Activated CD4-positive, alpha-beta T cell treated with anti-CD3 and anti-CD28 coated beads, Interleukin-2, amount 50 U/mL, for 1 hour (primary cell): ENCODE results near the gene SLC22A13.
"Not testable (repeated sequence)": the region's sequence is repeated elsewhere in the genome, so short reads cannot be mapped to it uniquely, and the experiment has no call there.

ENCODE experiments used
- DNase-seq: peaks from one replicate; pipeline ENCODE4 v3.0.0-alpha.2; 2020

SLC22A13 gene

DNA sequence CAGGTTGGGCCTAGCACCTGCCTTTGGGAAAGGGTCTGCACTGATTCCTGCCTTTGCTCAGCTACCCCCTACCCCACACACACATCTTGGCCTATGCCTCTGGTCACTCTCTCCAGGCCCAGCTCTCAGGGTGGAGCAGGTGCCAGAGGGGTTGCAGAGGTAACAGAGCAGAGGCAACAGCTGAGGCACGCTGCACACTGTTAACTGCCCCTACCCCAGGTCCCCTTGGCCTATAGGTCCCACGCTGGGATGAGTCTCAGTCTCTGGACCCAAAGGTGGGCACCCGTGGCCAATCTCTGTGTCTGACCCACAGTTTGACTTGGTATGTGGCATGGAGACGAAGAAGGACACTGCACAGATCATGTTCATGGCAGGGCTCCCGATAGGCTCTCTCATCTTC, 41.3 kb downstream of the SLC22A13 start:
- DNase-seq = no peak

DNA sequence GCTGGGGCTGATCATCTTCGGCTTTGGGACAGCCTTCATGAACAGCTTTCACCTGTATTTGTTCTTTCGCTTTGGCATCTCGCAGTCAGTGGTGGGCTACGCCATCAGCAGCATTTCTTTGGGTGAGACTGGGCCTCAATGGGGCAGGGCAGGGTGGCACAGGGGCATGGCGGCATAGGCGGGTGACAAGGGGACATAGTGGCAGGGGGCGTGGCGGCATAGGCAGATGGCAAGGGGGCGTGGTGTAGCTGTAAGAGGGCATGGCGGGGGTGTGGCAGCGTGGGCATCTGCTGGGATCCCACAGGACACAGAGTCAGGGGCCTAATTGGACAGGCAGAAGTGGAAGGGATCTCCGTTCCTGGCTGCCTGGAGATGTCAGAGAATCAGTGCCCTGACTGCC, 42.0 kb downstream of the SLC22A13 start:
- DNase-seq = no peak

DNA sequence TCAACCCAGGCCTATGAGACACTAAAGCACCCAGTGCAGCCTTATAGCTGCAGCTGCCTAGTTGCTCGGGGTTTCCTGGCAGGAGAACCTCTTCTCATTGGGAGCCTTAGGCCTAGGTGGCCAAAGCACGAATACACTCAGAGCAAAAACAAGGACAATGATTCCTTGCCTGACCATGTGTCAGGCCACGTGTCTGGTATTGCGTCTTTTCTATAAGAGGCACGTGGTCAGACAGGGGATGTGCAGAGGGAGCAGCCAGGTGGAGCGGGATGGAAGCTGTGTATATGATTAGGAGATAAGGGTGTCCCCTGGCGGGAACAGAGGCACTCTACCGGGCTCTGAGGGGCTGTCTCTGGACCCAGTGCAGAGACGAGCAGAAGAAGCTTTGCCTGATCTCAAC, 42.8 kb downstream of the SLC22A13 start:
- DNase-seq = no peak

DNA sequence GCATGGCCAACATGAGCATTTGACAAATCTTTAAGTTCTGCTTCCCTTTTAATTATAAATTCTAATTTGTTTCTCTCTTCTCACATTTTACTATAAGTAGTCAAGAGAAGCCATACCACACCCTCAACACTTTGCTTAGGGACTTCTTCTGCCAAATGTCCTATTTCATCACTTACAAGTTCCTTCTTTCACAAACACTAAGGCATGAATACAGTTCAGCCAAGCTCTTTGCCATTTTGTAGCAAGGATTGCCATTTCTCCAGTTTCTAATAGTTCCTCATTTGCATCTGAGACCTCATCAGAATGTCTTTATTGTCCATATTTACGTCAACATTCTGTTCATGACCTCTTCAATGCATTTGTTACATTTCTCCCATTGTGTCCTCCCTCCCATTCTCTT, 45.9 kb downstream of the SLC22A13 start:
- DNase-seq = no peak

DNA sequence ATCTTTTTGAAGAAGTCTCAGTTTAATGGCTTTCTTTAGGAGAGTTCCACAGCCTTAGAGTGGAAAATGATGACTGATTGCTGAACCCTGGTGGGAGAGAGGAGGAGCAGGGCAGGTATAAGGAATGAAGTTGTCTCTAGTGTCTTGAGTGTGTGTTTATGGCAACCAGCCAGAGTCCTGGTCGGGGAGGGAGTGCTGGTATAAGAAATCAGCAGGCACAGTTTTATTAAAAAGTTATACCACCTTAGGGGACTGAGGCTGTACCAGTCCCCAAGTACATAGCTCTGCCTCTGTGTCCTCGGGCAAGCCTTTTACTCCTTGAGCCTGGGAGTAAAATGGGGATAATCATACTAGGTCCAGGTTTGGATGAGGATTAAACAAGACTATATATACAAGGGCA, 46.3 kb downstream of the SLC22A13 start:
- DNase-seq = no peak

DNA sequence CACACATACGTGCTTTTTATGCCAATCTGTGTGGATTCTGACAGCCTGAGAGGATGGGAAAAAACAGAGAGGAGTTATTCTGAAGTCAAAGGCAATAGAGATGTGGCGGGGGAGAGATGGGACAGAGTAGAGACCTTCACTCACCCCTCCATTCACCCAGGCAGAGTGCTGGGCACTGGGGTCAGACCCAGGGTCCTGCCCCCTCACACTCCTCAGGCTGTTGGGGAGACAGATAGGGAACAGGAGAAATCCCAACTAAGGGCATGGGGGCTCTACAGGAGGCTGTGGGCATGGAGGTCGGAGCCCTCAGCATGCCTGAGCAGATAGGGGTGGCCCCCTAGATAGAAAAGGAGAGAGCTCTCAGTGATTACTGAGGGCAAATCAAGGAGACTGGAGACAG, 46.7 kb downstream of the SLC22A13 start:
- DNase-seq = no peak

DNA sequence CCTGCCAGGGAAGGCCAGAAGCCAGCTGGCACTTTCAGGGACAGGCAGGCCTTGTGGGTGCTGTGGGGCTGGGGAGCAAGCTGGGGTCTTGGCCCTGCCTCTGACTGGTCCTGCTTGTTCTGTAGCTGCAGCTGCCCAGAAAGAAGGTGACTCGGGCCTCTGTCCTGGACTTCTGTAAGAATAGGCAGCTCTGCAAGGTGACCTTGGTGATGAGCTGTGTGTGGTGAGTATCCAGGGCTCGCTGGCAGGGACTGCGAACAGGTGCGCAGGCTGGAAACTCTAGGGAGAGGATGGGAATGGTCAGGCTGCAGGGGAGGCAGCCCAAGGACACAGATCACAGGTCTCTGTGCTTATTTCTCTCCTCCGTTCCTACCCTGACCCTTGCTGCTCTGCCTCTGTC, 47.7 kb downstream of the SLC22A13 start:
- DNase-seq = no peak

DNA sequence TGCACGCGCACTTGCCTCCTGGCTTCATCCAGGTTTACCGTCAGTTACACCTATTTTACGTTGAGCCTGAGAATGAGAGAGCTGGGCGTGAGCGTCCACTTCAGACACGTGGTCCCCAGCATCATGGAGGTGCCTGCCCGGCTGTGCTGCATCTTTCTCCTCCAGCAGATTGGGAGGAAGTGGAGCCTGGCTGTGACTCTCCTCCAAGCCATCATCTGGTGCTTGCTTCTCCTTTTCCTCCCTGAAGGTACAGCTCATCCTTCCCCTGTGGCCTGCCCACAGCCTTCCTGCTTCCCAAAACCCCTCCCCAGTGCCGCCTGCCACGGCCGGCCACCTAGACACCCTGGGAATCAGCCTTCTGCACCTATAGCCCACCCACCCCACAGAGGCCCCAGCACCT, 48.1 kb downstream of the SLC22A13 start:
- no peak for DNase-seq

DNA sequence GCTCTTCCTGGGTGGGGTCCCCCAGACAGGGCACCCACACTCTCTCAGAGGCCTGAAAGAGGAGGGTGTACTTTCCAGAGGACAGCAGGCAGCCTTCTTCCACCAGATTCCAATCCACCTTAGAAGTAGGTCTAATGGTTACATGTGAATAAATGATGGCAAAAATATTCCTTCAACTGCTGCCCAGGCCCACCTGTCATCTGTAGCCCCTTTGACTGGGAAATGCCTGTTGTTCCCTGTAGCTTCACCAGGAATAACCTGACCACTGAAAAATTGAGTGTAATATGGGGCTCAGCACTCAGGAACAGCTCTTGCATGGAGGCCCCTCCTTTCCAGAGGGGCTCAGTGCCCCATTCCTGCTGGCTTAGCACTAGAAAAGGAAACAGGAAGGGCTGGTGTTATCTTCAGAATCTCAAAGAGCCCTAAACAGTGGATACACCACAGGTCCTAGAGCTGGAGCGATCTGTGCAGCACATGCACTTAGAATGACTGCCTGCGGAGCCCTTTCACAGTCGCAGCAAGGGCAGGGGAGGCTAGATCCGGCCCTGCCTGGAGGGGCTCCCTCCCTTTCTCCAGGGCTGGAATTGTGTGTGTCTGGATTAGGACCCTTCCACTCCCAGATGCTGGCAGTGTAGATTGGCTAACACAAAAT, 48.6 kb downstream of the SLC22A13 start:
- no peak for DNase-seq

DNA sequence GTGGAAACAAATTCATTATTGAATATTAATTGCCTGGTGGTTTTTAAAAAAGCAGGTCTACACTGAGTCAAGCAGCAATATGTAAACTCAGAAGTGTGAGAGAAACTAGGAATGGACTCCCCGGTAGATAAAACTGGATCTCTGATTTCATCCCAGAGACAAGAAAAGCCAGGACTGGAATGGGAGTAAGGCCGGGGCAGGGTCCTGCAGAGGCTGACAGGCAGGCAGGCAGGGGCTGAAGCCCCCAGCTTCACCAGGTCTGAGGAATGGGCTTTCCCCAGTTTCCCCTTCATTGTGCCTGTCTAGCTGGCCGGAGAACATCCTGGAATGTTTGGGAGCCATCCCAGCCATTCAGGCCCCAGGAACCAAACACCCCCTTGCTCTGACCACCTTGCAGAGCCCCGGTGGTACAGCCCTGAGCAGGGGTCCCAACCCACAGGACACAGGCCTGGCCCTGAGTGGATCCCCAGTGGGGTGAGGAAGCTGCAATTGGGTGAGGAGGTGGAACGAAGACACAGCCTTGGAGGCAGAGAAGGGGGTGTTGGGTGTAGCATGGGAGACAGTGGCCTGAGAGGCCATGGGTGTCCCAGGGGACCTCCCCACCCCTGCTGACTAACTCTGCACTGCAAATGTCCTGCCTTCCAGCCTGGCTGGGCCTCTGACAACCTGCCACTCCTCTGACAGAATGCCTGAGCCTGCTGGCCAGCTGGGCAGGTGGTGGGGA, 49.3 kb downstream of the SLC22A13 start:
- no peak for DNase-seq

DNA sequence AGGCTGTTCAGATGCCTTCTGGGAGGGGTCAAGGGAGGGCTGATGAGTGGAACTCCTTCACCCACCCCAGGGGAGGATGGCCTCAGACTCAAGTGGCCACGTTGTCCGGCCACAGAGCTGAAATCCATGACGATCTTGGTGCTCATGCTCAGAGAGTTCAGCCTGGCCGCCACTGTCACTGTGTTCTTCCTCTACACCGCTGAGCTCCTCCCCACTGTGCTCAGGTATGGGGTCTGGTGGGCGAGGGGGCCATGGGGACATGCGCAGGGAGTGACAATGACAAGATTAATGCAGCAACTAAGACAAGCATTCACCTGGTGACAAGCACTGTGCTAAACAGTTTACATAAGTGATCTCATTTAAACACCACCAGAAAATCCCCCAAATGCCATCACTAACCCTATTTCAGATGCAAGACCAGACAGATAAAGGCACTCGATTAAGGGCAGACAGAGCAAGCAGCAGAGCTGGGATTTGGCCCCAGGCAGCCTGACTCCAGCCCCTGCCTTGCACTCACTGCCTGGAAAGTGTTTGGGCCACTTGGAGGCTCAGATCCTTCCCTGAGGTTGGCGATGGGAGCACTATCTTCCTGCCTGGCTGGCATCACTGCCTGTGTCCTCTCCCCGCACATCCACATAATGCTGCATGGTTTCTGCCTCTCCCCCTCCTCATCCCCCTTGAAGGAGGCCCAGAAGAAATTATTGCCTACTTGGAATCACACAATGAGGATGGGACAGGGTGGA, 50.0 kb downstream of the SLC22A13 start:
- DNase-seq = no peak

DNA sequence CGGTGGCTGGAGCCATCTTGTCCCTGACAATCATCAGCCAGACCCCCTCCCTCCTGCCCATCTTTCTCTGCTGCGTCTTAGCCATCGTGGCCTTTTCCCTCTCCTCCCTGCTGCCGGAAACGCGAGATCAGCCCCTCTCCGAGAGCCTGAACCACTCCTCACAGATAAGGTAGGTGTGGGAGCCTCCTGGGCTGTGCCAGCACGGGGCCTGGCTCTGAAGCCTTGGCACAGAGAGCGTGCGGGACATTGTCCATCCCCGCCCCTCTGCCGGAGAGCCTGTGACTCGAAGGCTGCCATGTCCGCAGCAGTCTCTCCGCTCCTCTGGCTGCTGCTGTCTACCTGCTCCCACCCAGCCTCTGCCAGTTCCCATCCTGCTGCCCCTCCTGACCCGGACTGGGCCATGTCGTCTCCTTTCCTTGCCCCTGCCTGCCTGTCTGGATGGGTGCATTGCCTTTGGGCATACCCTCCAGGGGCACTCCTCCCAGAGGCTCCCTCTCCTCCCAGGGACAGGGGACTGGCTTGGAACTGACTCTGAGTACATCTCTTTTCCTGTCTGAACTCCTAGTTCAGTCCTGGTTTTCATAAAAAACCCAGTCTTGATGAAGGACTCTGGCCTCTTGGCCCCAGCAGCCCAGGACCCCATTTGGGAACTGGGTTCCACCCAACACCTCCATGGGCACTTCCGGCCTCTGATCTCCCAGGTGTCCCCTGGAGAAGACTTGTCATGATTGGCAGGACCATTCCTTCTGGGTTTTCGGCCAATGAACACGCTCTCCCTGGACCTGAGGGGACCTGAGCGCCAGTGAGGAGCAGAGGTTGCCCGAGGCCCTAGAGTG, 51.0 kb downstream of the SLC22A13 start:
- no peak for DNase-seq

DNA sequence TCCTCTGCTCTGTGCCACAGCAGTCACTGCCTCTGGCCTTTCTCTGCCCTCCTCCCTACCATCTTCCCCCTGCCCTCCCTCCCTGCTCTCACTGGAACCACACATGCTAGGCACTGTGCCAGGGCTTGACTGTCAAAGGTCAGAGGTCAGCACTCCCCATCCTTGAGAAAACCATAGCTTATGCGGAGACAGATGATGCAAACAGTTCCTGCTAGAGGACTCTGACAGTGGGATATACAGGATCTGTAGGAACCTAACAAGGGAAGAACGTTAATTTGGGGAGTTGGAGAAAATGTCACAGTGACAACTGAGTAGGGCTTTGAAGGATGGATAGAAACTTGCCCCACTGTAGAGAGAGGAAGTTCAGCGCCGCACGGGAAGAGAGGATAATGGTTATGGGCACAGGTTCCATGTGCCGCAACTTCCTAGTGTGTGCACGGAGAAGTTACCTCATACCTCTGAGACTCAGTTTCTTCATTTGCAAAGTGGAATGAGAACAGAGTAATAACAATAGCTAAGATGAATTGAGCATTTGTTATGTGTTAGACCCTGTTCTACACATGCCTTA, 51.7 kb downstream of the SLC22A13 start:
- no peak for DNase-seq

DNA sequence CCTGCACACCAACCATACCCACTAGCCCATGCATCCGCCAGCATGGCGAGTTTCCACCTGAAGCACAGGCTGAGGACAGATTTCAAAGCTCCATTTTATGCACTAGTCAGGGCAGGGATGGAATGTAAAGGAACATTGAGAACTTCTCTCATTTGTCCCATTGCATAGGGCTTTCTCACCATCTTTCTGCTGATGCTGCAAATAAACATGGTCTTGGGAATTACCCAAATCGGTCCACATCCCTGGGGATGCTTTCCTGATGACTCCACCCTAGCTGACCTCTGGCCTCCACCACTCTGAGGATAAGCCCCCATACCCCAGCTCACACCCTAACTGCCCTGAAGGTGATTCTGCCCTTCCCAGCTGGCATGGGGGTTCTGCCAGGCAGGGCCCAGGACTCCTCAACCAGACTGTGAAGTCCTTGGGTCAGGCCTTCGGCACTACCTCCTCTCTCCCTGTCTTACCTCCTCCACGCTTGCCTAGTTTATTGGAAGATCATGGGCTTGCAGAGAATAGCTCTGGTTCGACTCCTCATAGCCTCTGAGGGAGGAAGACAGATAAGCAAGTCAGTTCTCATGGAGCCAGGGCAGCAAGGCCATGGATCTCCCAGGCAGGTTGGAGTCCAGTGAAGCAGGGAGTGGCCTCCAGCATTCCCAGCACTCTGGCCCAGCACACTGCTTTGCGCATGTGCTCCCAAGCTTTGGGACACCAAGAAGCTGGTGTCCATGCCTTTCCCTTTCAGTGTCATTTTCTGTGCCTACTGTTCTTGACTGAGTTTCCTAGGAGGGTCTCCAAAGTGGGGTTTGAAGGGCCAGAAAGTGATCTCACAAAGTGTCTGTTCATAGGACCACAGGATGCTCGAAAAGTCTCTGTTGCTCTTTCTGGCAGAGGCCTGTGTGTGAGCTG, 53.4 kb downstream of the SLC22A13 start:
- DNase-seq = no peak

DNA sequence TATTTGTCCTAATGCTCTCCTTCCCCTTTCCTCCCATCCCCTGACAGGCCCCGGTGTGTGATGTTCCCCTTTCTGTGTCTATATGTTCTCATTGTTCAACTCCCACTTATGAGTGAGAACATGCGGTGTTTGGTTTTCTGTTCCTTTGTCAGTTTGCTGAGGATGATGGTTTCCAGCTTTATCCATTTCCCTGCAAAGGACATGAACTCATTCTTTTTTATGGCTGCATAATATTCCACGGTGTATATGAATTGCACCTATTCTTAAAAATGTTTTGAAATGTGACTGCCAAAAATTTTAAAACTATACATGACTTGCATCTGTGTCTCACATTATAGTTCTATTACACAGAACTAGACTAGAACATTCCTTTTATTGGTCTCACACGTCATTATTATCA, 55.0 kb downstream of the SLC22A13 start:
- DNase-seq = not testable (repeated sequence)

DNA sequence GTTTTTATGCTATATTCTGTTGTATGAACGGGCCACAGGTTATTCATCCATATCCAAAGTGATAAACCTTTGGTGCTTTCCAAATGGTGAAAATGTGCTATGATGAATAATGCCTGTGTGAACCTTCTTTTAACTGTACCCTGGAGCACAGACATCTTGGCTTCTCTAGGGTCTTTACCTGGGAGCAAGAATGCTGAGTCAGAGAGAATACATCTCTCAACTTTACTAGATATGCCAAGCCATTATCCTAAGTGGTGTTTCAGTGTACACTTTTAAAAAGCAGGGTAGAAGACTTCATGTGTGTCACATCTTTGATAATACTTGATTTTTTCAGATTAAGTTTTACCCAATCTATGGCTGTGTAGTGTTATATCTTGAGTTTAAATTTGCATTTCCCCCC, 57.4 kb downstream of the SLC22A13 start:
- no peak for DNase-seq

DNA sequence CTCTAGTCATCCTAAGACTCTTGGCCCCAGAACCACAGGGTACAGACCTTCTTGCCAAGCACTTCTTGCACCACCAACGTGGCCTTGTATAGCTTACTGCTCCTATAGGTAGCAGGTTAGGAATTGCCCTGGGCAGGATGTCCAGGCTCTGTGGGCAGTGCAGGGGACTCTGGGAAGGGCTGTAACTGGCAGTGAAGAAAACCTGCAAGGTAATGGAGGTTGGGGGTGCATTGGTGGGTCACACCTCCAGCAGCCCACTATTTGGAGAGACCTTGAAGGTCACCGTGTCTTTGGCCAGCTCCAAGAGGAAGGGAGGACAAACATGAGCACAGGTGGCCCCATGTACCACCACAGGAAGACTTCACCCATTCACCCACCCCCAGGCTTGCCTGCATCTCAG, 59.6 kb downstream of the SLC22A13 start:
- no peak for DNase-seq

DNA sequence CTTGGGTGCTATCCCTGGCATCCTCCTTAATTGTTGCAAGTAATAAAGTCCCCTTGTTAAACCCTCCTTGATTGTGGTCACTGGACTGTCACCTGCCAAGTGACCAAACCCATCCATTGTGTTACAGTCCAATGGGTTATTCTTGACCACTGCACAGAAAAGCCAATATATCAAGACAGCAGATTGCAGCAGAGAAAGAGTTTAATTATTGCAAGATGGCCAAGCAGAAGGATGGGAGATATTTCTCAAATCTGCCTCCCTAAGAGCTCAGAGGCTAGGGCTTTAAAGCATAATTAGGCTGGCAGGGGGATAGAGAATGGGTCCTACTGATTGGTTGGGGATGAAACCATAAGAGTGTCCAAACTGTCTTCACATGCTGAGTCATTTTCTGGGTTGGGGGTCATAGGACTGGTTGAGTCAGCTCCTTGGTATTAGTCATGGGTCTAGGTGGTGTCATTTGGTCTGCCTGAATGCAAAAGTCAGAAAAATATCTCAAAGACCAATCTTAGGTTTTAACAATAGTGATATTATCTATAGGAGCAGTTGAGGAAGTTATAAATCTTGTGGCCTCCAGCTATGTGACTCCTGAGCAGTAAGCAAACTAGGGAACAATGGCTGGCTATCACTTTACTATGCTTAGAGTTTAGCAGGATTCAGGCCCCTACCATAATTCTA, 61.9 kb downstream of the SLC22A13 start:
- no peak for DNase-seq
